ENCODE data around the gene PTPRN2.
"Not testable (repeated sequence)": the region's sequence is repeated elsewhere in the genome, so short reads cannot be mapped to it uniquely, and the experiment has no call there.

PTPRN2 gene

DNA sequence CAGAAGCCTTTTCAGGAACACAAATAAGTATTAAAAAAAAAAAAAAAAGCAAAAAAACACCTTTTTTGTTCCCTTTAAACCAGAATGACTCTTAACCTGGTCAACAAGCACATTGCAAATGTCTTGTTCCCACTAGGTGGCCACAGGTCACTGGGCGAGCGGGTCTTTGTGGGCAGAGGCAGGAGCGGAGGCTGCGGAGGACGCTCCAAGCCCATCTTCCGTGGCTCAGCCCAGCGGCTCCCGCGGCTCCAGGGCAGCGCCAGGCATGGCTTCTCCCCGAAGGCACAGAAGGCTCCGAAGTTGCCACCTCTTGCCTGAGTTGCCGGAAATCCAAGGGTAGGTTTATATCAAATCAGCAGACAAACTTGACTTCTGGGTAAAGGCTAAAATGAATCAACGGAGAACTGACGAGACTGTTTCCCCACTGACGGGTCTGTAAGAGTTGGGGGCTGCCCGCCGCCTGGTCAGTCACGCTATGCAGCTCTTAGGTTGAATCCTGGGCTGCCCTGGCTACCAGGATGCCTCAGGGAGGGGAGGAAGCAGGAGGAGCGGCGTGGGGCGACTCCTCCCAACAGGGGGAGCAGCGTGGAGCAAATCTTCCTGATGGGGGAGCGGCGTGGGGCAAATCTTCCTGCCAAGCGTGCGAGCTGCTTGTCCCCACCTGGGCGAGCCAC lies 144.5 kb downstream of the PTPRN2 start:
- DNase-seq (ENCODE audit: low spot score) = no peak

DNA sequence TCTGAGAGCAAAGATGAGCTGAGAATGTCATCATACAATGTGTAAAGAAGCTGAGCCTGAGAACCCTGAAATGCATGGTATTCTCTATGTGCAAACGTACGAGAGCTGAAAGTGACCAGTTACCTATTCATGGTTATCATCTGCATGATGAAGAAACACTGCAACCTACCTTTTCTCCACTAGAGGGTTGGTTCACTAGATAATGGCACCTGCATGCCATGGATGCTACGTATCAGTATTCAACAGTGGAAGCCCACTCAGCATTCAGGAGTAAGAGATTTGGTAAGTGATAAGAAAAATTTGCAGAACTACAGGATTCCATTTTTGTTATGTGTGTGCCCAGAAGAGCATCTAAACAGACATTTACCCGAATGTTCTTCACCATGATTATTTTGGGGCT lies 145.4 kb downstream of the PTPRN2 start:
- no peak for DNase-seq (ENCODE audit: low spot score)

DNA sequence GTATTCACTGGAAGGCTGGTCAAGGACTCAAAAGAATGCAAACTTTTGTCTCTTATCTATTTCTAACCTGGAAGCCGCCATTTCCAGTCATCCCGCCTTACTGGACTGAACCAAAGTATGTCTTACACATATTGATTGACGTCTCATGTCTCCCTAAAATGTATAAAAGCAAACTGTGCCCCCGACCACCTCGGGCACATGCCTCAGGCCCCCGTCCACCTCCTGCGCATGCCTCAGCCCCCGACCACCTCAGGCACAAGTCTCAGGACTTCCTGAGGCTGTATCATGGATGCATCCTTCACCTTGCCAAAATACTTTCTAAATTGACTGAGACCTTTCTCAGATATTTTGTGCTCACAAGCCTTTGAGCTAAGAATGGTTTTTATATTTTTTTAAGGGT lies 148.6 kb downstream of the PTPRN2 start:
- no peak for DNase-seq (ENCODE audit: low spot score)

DNA sequence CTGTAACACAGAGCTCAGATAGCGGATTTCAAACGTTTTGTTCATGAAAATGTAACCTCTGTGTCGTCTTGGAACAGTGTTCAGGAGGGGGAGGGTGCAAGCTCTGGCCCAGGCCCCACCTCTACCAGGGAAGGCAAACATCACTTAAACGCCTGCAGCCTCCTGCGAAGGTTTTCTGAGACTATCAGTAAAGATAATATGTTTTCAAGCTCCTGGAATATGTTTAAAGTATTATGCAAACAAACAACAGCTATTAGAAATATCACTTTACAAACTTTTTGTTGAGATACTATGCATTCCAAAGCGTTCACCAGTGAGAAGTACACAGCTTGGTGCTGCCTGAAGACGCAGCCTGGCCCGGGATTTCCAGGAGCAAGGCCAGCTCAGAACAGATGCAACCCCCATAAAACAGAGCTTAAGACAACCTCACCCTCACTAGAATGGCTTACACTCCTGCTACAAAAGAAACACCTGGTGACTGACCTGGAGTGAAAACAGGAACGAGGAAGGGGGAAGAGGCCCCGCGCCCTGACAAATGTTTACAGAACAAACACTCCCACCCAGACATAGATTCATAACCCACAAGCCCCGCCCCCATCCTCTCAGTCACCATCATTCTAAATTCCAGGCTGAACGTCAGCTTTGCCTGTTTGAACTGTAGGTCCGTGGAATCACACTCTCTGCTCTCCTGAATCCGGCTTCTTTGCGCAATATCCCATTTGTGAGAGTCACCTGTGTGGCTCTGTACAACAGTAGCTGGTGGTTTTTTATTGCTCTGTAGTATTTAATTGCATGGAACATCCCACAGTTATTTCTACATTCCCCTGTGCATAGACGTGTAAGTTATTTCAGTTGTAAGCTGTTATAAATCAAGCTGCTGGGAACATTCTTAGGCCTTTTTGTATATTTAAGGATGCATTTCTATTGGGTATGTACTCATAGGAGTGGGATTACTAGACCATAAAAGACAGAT lies 155.0 kb downstream of the PTPRN2 start:
- peak; percentile 60 for DNase-seq (ENCODE audit: low spot score)

DNA sequence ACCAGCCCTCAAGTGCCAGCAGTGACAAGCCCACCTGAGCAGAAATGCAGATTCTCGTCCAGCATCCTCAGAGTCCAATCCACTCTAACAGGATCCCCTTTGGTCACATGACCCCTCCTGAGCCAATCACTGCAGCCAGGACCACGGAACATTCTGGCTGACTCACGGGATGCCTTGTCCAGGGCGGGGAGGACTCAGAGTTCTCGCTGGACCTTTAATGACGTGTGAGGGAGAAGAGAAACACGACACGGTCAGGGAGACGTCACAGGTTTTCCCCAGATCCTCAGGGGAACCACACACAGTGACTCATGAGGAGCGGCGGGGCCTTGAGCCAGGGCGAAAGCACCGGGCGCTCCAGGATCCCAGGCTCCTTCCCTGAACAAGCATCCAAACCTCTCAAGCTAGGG lies 155.7 kb downstream of the PTPRN2 start:
- peak; percentile 80 for DNase-seq (ENCODE audit: low spot score)

DNA sequence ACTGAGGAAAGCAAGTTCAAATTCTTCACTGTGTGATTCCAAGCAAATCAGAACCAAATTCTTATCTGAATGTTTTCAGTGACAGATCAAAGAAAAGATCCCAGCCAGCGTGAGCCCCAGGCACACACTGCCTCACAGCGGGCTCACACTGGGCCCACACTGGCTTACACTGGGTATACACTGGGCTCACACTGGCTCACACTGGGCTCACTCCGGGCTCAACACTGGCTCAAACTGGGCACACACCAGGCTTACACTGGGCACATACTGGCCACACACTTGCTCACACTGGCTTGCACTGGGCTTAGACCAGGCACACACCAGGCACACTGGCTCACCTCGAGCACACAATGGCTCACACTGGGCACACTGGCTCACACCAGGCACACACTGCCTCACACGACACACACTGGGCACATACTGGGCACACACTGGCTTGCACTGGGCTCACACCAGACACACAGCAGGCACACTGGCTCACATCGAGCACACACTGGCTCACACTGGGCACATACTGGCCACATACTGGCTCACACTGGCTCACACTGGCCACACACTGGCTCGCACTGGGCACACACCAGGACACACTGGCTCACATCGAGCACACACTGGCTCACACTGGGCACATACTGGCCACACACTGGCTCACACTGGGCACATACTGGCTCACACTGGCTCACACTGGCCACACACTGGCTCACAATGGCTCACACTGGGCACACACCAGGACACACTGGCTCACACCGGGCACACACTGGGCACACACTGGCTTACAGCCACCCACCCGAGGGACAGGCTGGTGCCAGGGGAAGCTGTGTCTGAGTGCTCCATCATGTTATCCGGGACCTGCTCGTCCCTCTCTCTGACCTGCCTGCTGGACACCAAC lies 156.3 kb downstream of the PTPRN2 start:
- DNase-seq (ENCODE audit: low spot score) = no peak

DNA sequence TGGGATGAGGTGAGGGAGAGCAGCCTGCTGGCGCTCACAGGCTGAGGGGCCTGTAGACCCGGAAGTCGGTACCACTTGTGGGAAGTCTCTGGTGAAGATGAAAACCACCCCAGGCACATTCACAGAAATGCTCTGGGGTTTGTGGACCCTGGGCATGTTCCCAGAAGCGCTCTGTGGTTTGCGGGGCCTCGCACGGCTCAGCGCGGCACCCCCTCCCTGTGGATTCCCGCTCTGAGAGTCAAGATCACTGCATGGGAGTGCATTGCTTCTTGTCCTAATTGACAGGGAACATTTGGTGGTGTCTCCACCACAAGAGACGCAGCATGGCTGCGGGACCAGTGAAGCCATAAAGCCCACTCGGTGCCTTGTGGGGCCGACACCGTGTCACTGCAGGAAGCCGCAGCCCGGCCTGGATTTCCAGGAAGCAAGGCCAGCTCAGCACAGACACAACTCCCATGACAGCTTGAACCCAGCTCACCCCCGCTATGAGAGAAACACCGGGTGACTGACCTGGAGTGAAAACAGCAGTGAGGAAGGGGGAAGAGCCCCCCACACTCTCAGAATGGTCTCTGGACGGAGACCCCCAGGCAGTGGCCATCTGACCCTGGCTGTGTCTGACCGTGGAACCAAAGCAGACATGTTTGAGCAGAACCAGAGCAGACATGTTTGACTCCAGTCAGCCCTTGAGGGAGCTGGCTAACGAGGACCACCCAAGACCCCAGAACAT lies 157.2 kb downstream of the PTPRN2 start:
- no peak for DNase-seq (ENCODE audit: low spot score)

DNA sequence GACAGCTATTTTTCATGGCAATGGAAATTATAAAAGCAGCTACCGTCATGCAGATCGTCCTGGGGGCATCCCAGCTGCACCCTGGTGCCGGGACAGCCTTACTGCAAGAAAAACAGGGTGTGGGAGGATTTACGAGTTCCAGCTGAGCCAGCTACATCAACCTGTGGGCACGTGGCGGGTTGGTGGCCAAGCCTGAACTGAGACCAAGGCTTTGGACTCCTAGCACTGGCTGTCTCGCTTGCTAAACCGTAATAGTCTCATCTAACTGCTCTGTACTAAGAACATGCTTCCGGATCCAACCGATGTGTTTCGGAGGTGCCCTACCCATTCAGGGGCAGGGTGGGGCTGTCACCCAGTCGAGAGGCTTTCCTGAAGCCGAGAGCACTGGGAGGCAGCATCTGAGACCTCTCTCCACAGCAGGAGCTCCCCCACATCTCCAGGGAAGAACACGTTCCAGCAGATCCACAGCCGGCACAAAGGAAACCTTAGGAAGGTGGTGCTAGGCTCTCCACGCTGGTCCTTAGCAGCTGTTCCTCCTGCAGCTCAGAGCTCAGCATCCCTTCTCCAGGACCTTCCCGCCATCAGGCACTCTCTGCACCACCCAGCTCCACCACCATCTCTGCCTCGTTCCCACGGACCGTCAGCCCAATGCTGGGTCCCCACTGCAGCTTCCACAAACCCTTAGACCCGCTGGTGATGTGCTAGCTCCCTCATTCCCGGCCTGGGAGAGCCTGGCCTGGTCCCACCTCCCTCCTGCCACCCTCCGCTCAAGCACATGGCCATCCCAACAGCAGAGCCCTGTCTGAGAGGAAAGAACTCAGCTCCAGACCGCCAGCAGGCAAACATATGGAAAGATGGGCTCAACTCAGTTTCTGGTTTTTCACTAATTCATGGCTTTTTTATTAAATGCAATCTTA lies 158.5 kb downstream of the PTPRN2 start:
- no peak for DNase-seq (ENCODE audit: low spot score)

DNA sequence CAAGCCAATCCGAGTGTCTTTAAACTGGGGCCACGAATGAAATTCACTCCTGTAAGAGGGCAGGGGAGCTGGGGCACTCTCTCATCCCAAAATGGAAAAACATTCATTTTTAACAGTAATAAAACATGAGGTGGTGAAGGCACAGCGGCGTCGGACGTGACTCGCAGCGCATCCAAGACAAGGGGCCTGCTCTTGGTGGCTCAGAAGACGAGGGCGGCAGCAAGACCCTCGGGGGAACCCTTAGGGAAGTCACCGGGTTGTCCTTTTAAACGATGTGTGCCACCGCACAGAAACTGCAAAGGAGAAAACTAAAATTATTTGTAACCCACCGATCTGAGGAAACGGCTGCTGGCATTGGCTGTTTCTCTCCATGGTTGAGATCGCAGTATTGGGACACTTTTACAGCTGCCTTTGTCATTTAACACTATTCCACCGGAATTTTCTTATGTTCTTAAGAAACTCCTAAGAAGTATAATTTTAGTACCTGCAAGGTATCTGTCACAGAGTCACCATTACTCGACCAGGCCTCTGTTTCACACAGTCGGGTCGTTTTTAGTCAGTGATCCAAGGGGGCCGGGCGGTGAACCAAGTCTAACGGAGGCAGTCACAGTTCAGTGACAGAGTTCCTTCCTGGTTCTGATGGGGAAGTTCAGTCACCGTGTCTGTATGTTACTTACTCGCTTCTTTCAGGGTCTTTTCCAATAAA lies 159.3 kb downstream of the PTPRN2 start:
- DNase-seq (ENCODE audit: low spot score) = no peak

DNA sequence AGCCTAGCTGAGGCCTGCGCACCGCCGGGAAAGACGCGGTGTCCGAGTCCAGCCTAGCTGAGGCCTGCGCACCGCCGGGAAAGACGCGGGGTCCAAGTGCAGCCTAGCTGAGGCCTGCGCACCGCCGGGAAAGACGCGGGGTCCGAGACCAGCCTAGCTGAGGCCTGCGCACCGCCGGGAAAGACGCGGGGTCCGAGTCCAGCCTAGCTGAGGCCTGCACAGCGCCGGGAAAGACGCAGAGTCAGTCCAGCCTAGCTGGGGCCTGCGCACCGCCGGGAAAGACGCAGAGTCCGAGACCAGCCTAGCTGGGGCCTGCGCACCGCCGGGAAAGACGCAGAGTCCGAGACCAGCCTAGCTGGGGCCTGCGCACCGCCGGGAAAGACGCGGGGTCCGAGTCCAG lies 161.9 kb downstream of the PTPRN2 start:
- DNase-seq (ENCODE audit: low spot score) = not testable (repeated sequence)

DNA sequence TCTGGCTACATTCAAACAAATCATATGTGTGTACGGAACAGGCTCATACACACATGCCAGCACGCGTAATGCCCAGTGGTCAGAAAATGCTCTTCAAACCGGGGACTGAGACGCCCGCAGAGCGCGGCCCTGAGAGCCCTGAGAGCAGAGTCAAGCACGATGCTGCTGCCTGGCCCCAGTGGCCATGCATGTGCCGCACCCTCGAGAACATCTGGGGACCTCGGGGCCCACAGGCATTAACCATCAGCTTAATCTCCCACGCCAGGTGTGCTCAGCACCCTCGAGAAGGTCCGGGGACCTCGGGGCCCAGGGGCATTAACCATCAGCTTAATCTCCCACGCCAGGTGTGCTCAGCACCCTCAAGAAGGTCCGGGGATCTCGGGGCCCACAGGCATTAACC lies 163.1 kb downstream of the PTPRN2 start:
- no peak for DNase-seq (ENCODE audit: low spot score)

DNA sequence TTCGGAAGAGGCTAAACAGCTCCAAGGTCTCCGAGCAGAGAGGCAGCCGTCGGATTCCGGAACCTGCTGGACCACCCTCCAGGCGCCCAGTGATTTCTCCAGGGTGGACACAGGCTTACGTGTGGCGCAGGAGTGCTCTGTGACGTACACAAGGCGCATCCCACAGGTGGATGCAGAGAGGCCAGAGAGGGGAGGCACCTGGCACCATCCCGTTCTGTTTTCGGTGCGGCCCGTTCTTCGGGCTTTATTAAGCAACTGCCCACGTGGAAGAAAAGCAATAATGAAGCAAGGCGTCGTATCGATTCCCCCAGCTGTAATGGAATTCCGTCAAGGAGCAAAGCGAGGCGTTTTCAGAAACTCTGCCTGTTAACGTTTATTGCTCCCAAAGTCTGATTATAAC lies 163.6 kb downstream of the PTPRN2 start:
- no peak for DNase-seq (ENCODE audit: low spot score)

DNA sequence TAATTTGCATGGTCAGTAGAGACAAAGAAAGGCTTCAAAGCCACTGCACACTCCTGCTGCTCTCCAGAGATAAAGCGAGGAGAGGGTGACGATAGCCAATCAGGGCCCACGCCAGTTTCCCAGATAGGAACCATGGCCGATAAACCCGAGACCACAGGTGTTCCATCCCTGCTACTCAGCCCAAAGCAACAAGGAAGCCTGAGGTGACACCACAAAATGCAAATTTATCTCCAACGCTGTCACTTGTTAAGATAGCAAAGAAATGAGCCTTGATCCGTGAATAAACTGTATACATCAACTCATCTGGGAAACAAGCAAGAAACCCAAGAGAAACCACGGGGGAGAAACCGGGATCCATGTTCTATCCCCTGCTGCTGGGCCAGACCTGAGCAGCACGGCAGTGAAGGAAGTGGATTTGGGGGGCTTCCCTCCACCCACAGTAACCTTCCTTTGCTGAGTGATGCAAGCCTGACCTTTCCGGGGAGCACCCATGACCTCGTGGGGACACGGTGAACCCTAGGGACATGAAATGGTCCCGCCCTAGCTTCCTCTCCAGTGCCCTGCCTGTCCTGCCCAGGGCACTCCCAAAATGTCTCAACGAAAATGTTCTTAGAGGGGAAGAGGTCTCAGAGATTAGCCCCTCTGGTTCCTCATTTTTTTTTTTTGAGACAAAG lies 164.6 kb downstream of the PTPRN2 start:
- no peak for DNase-seq (ENCODE audit: low spot score)

DNA sequence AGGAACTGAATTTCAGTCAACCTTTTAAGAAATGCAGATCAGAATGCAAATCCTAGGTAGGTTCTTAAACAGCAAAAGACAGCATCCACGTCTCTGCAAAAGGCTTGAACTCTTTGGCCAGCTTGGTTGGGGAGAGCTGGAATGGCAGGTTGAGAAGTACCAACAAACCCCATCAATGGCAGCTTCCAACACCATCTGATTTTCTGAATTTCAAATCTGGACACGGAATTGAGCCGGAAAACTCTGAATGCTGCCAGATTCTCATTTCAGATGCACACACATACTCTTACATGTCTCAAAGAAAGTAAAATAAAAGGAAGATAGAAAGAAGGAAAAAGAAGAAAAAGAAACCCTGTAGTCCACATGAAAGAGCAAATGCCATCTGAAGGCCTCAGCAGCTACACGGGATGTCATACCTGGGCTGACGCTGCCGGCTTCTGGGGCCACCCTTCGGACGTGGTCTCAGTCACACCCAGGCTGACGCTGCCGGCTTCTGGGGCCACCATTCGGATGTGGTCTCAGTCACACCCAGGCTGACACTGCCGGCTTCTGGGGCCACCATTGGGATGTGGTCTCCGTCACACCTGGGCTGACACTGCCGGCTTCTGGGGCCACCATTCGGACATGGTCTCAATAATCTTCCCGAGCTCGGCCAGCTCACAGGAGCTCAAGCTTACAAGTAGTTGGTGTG lies 165.3 kb downstream of the PTPRN2 start:
- DNase-seq (ENCODE audit: low spot score) = no peak

DNA sequence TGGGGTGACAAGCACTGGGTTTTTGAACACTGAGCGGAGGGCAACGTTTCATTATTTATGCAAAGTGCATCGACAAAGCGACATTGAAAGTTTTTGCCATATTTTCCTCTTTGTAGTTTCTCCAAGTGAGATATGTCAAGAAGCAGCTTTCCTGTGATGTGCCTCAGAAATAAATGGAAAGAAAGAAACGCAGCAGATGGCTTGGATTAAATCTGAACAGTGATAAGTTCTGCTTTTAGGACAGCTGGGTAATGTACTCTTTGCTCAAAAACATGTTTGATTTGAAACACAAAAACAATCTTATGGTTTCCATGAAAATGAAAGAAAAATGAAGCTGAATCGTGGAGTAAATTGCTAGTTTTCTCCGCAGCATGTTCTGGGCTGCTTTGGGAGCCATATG lies 166.3 kb downstream of the PTPRN2 start:
- DNase-seq (ENCODE audit: low spot score) = no peak

DNA sequence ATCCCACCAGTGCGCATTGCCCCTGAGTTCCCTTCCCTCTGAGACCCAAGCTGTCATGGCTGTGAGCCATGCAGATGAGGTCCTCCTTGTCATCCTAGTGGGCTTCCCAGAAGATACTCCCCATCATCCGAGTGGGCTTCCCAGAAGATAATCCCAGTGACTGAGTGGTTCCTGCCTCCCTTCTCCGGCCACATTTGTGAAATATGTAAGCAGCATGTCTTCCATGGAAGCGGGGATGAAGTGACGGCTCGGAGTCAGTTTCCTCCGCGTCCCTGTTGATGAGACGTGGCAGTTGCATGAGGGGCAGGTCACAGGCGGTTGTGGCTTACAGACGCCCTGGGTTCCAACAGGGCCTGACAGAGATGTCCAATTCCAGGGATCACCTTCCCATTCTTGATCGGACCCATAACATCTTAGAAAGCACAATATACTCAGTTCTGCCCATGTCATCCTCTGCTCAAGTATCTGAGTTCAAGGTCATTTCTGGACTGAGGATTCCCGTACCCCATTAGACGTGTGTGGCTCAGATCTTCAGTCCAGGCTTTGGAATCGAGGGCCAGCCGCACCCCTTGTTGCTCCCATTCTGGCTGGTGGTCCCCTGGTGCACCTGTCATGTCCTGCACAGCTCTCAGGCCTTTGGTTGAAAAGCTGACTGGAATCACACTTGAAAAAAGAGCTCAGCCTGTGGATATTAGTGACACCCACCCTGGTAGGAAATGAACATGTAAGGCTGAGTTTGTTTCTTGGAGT lies 166.9 kb downstream of the PTPRN2 start:
- no peak for DNase-seq (ENCODE audit: low spot score)

DNA sequence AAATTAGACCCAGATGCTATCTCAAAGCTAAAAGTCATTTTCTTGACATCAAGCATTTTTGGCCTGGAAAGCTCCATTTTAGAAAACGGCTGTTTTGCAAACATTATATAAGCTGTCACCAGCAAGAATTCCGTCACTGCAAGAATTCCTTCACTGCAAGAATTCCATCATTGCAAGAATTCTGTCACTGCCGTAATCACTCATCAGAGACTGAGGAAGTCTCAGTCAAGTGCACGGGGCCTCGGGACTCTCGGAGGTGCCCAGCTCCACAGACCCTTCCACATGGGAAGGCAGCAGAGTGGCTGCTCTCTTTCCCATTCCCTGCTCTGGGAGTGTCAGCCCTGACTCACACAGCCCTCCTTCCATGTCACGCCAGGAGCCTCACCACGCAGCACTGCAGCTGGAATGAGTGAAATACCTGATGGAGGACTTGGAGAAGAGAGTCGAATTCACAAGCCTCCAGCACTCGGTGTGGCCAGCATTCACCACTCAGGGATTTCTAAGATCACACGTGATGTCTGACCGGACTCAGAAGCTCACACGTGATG lies 168.3 kb downstream of the PTPRN2 start:
- DNase-seq (ENCODE audit: low spot score) = no peak

DNA sequence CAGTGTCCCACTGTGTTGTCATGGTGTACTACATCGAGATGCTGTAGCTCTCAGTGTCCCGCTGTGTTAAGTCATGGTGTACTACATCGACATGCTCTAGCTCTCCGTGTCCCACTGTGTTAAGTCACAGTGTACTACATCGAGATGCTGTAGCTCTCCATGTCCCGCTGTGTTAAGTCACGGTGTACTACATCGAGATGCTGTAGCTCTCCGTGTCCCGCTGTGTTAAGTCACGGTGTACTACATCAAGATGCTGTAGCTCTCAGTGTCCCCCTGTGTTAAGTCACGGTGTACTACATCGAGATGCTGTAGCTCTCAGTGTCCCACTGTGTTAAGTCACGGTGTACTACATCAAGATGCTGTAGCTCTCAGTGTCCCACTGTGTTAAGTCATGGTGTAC lies 169.2 kb downstream of the PTPRN2 start:
- DNase-seq (ENCODE audit: low spot score) = not testable (repeated sequence)
